Measurements from ENCODE around the gene OR51M1.

- TF ChIP-seq, protein P1, sequence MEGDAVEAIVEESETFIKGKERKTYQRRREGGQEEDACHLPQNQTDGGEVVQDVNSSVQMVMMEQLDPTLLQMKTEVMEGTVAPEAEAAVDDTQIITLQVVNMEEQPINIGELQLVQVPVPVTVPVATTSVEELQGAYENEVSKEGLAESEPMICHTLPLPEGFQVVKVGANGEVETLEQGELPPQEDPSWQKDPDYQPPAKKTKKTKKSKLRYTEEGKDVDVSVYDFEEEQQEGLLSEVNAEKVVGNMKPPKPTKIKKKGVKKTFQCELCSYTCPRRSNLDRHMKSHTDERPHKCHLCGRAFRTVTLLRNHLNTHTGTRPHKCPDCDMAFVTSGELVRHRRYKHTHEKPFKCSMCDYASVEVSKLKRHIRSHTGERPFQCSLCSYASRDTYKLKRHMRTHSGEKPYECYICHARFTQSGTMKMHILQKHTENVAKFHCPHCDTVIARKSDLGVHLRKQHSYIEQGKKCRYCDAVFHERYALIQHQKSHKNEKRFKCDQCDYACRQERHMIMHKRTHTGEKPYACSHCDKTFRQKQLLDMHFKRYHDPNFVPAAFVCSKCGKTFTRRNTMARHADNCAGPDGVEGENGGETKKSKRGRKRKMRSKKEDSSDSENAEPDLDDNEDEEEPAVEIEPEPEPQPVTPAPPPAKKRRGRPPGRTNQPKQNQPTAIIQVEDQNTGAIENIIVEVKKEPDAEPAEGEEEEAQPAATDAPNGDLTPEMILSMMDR (IDR thresholded peaks at IDR 0.05) = no peak
- no peak for TF ChIP-seq POLR2A (IDR thresholded peaks at IDR 0.05)
- no peak for TF ChIP-seq POLR2AphosphoS5 (IDR thresholded peaks at IDR 0.05)
These were observed 16.8 kb upstream of the OR51M1 start for GRCh38 chr11:5366856-5367255.
